NB4 (cell line): ENCODE data around the gene CDON.

Source experiments
- DNase-seq: peaks from one replicate; pipeline ENCODE4 v3.0.0; 2010; ENCODE audit warnings: low read depth
- H3K4me3 ChIP-seq: one replicate; pipeline ENCODE4 v1.5.1; 2011; ENCODE audit warnings: mild to moderate bottlenecking, low read depth, low read length, moderate library complexity
- CTCF ChIP-seq: IDR thresholded peaks from one replicate; pipeline ENCODE4 v1.5.1; 2012; ENCODE audit warnings: low read depth, low read length
- MAX ChIP-seq: IDR thresholded peaks from 2 replicates; pipeline ENCODE4 v1.6.1; 2011; ENCODE audit warnings: low read depth, low read length
- MYC ChIP-seq: IDR thresholded peaks from 2 replicates; pipeline ENCODE4 v1.6.1; 2011; ENCODE audit warnings: low read depth, low read length
- POLR2A ChIP-seq: IDR thresholded peaks from 2 replicates; pipeline ENCODE4 v1.6.1; 2011; ENCODE audit warnings: mild to moderate bottlenecking; ENCODE audit not compliant: insufficient read length; ENCODE audit errors: extremely low read depth

Gene CDON

GRCh38 chr11:126084608-126084912, 21.9 kb upstream of the CDON start:
- no peak for DNase-seq
- TF ChIP-seq CTCF (no peak), MYC (no peak), POLR2A (no peak), MAX (no peak)
- no peak overlapping the region for H3K4me3 ChIP-seq

- no peak overlapping the region for H3K4me3 ChIP-seq
- no peak for DNase-seq
- TF ChIP-seq MYC, result no peak
- TF ChIP-seq MAX, result no peak
- no peak for TF ChIP-seq POLR2A
- no peak for TF ChIP-seq CTCF
Observed at GRCh38 chr11:126083829-126084607, 21.4 kb upstream of the CDON start.

- no peak overlapping the region for H3K4me3 ChIP-seq
- no peak for DNase-seq
- TF ChIP-seq CTCF, result no peak
- no peak for TF ChIP-seq MYC
- no peak for TF ChIP-seq MAX
- TF ChIP-seq POLR2A, result no peak
Observed at GRCh38 chr11:126082251-126083109, 19.8 kb upstream of the CDON start.

GRCh38 chr11:126081915-126082250, 19.2 kb upstream of the CDON start:
- DNase-seq, result no peak
- H3K4me3 ChIP-seq, result no peak overlapping the region
- TF ChIP-seq CTCF (no peak), MYC (no peak), POLR2A (no peak), MAX (no peak)

- no peak overlapping the region for H3K4me3 ChIP-seq
- no peak for TF ChIP-seq MAX
- DNase-seq, result no peak
Observed at GRCh38 chr11:126080161-126080941, 17.7 kb upstream of the CDON start.
